ENCODE measurements around the gene WNT7B.

Gene WNT7B

GRCh38 chr22:45927059-45927458 lies 49.9 kb downstream of the WNT7B start:
- DNase-seq (ENCODE audit: low read depth in 2 of 2), result no peak

GRCh38 chr22:45926433-45926832 lies 50.5 kb downstream of the WNT7B start:
- no peak for DNase-seq (ENCODE audit: low read depth in 2 of 2)

GRCh38 chr22:45925811-45926351 lies 51.1 kb downstream of the WNT7B start:
- DNase-seq (ENCODE audit: low read depth in 2 of 2), result no peak

- no peak for DNase-seq (ENCODE audit: low read depth in 2 of 2)
Measured at GRCh38 chr22:45923835-45924234, 53.1 kb downstream of the WNT7B start.

- DNase-seq (ENCODE audit: low read depth in 2 of 2), result no peak
Measured at GRCh38 chr22:45923212-45923611, 53.8 kb downstream of the WNT7B start.

GRCh38 chr22:45922661-45923060 lies 54.3 kb downstream of the WNT7B start:
- DNase-seq (ENCODE audit: low read depth in 2 of 2), result no peak

- no peak for DNase-seq (ENCODE audit: low read depth in 2 of 2)
Measured at GRCh38 chr22:45922256-45922655, 54.7 kb downstream of the WNT7B start.

- no peak for DNase-seq (ENCODE audit: low read depth in 2 of 2)
Measured at GRCh38 chr22:45919504-45920286, 57.3 kb downstream of the WNT7B start.

GRCh38 chr22:45918459-45919370 lies 58.2 kb downstream of the WNT7B start:
- DNase-seq (ENCODE audit: low read depth in 2 of 2), result no peak

GRCh38 chr22:45917700-45918458 lies 59.1 kb downstream of the WNT7B start:
- no peak for DNase-seq (ENCODE audit: low read depth in 2 of 2)

- DNase-seq (ENCODE audit: low read depth in 2 of 2), result no peak
Measured at GRCh38 chr22:45917146-45917545, 59.8 kb downstream of the WNT7B start.

- DNase-seq (ENCODE audit: low read depth in 2 of 2), result no peak
Measured at GRCh38 chr22:45916515-45916914, 60.4 kb downstream of the WNT7B start.

GRCh38 chr22:45915841-45916240 lies 61.1 kb downstream of the WNT7B start:
- no peak for DNase-seq (ENCODE audit: low read depth in 2 of 2)

GRCh38 chr22:45915151-45915550 lies 61.8 kb downstream of the WNT7B start:
- DNase-seq (ENCODE audit: low read depth in 2 of 2), result no peak

- no peak for DNase-seq (ENCODE audit: low read depth in 2 of 2)
Measured at GRCh38 chr22:45914309-45914708, 62.7 kb downstream of the WNT7B start.

GRCh38 chr22:45912910-45913309 lies 64.1 kb downstream of the WNT7B start:
- DNase-seq (ENCODE audit: low read depth in 2 of 2), result no peak

- DNase-seq (ENCODE audit: low read depth in 2 of 2), result no peak
Measured at GRCh38 chr22:45911601-45912271, 65.2 kb downstream of the WNT7B start.

- no peak for DNase-seq (ENCODE audit: low read depth in 2 of 2)
Measured at GRCh38 chr22:45910928-45911467, 66.0 kb downstream of the WNT7B start.

GRCh38 chr22:45908961-45909360 lies 68.0 kb downstream of the WNT7B start:
- no peak for DNase-seq (ENCODE audit: low read depth in 2 of 2)

- no peak for DNase-seq (ENCODE audit: low read depth in 2 of 2)
Measured at GRCh38 chr22:45907996-45908395, 69.0 kb downstream of the WNT7B start.

GRCh38 chr22:45907378-45907777 lies 69.6 kb downstream of the WNT7B start:
- no peak for DNase-seq (ENCODE audit: low read depth in 2 of 2)
